Smooth muscle cell (in vitro differentiated cells): Measurements from ENCODE around the gene CBLN1. TPM values are rescaled to one million over a fixed set of nuclear protein-coding genes. Genes with fewer than 3 reads are reported as not detected.
A peak's percentile ranks its signal among the peaks of the same experiment; 100 is the strongest.

Experiments used
- DNase-seq: peaks from one replicate; lab custom pipeline; 2025; ENCODE audit not compliant: unreplicated experiment; lab: John Stamatoyannopoulos, UW
- H2AFZ ChIP-seq: fragments of 200-600 bp; sonication (generic); 2 replicates; pipeline ENCODE4 v1.6.0; 2016; ENCODE audit warnings: antibody characterized with exemption, low read depth, mild to moderate bottlenecking
- H3F3A ChIP-seq: fragments of 200-600 bp; sonication (generic); 2 replicates; pipeline ENCODE4 v1.6.0; 2017; ENCODE audit warnings: antibody characterized with exemption, low read depth
- H3K27ac ChIP-seq: fragments of 200-600 bp; sonication (generic); 2 replicates; pipeline ENCODE4 v1.5.1; 2016; ENCODE audit warnings: low read depth, mild to moderate bottlenecking
- H3K27me3 ChIP-seq: fragments of 200-600 bp; sonication (generic); 2 replicates; pipeline ENCODE4 v1.6.1; 2016; ENCODE audit warnings: low read depth, mild to moderate bottlenecking
- H3K36me3 ChIP-seq: fragments of 200-600 bp; sonication (generic); 2 replicates; pipeline ENCODE4 v1.5.1; 2016; ENCODE audit warnings: low read depth
- H3K4me1 ChIP-seq: fragments of 200-600 bp; sonication (generic); 2 replicates; pipeline ENCODE4 v1.5.1; 2016; ENCODE audit warnings: low read depth
- H3K4me2 ChIP-seq: fragments of 200-600 bp; sonication (generic); 2 replicates; pipeline ENCODE4 v1.6.0; 2016; ENCODE audit warnings: mild to moderate bottlenecking
- H3K4me3 ChIP-seq: fragments of 200-600 bp; sonication (generic); 2 replicates; pipeline ENCODE4 v1.5.1; 2016; ENCODE audit warnings: mild to moderate bottlenecking
- H3K79me2 ChIP-seq: fragments of 200-600 bp; sonication (generic); 2 replicates; pipeline ENCODE4 v1.6.0; 2016; ENCODE audit warnings: low read depth, mild to moderate bottlenecking
- H3K9ac ChIP-seq: fragments of 200-600 bp; sonication (generic); 2 replicates; pipeline ENCODE4 v1.6.0; 2016; ENCODE audit warnings: low read depth
- H3K9me3 ChIP-seq: fragments of 200-600 bp; sonication (generic); replicated peaks from 2 replicates; pipeline ENCODE4 v1.5.1; 2016; ENCODE audit warnings: low read depth
- H4K20me1 ChIP-seq: fragments of 200-600 bp; sonication (generic); 2 replicates; pipeline ENCODE4 v1.6.0; 2016; ENCODE audit warnings: low read depth
- WGBS: methylation state at CpG from one replicate; pipeline ENCODE4 v1.1.7; 2016; ENCODE audit warnings: low lambda C conversion rate; 5-methylcytosine and 5-hydroxymethylcytosine counted together
- polyA plus RNA-seq: library from polyadenylated mRNA; unstranded; fragments of >200 nt; fragmentation: Nextera tagmentation; extraction: Ambion mirVana; gene quantifications from 2 replicates; pipeline ENCODE4 v1.2.1, GENCODE V29; 2016
- total RNA-seq: library from RNA; depleted of rRNA; stranded (reverse); fragments of >200 nt; gene quantifications from 2 replicates; pipeline ENCODE4 v1.2.3, GENCODE V29; 2014
- TF ChIP-seq, protein P1 (sequence below): fragments of 200-600 bp; sonication (generic); IDR thresholded peaks from 2 replicates; pipeline ENCODE4 v1.5.1; 2017; ENCODE audit warnings: borderline replicate concordance, mild to moderate bottlenecking, antibody characterized with exemption; ENCODE audit not compliant: insufficient read depth, poor library complexity, severe bottlenecking

Gene CBLN1
- total and polyA plus RNA-seq, 2 experiments from 2014 or later: not detected

DNA sequence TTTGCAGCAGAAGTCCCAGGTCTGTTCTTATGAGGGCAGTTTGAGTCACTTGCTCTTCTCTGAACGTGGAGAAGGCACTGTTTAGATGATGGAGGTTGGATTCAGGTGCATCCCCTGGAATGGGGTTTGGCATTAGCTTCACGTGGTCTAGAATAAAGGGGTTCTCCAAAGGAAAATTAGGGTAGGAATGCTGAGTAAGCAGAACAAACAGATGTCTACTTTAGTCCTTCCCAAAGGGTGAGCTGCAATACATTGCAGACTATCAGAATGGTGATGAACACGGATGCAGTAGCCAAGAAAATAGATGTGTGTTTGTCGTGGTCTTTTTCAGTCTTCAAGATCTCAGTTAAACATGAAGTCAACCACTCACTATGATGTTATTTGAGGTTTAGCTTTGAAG is 3.3 kb upstream of the CBLN1 start:
- Histone ChIP-seq H3K36me3 (no peaks in the 10 kb centered on the region), H3F3A (no peaks in the 10 kb centered on the region), H3K4me2 (no peak overlapping the region), H3K4me1 (peaks cover 7% of the 10 kb centered on the region), H3K27me3 (peaks cover 80% of the 10 kb centered on the region), H3K9me3 (no peaks in the 10 kb centered on the region), H3K9ac (no peak overlapping the region), H4K20me1 (no peaks in the 10 kb centered on the region), H3K79me2 (no peaks in the 10 kb centered on the region), H3K27ac (no peak overlapping the region), H3K4me3 (no peak overlapping the region), H2AFZ (no peak overlapping the region)
- WGBS: 73% methylated on average over 4 of the region's 4 CpGs
- DNase-seq: no peak
- TF ChIP-seq, protein P1, sequence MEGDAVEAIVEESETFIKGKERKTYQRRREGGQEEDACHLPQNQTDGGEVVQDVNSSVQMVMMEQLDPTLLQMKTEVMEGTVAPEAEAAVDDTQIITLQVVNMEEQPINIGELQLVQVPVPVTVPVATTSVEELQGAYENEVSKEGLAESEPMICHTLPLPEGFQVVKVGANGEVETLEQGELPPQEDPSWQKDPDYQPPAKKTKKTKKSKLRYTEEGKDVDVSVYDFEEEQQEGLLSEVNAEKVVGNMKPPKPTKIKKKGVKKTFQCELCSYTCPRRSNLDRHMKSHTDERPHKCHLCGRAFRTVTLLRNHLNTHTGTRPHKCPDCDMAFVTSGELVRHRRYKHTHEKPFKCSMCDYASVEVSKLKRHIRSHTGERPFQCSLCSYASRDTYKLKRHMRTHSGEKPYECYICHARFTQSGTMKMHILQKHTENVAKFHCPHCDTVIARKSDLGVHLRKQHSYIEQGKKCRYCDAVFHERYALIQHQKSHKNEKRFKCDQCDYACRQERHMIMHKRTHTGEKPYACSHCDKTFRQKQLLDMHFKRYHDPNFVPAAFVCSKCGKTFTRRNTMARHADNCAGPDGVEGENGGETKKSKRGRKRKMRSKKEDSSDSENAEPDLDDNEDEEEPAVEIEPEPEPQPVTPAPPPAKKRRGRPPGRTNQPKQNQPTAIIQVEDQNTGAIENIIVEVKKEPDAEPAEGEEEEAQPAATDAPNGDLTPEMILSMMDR: no peak

DNA sequence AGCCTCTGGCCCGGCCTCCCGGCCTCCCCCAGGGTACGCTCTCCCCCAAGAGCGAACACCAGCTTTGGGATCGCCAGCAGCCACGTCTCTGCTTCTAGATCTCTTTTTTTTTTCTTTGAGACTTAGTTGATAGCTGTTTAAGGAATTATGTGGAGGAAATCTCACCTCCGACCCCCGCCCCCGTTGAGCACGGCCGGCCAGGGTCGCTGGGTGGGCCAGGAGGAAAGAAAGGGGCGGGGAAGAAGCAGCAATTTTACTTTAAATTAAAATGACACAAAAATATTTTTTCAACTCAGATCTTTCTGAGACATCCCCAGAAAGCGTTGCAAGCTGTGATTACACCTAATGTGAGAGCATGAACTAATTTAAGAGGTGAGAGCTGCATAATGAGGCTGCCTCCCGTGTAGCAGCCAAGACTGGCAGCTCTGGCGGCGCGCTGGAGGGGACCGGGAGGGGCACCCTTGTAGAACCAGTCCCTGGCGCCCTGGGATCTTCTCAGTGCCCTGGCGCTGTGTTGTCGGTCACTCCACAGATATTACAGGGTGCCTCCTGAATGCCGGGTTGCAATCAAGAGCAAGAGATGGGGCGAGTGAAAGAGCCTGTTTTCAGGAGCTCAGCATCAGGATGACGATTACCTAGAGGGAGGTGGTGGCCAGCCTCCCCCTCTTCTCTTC is 1.9 kb upstream of the CBLN1 start:
- 13% methylated on average over 25 of the region's 25 CpGs for WGBS
- Histone ChIP-seq H3K27me3 (peaks cover 95% of the 10 kb centered on the region), H3K27ac (no peak overlapping the region), H4K20me1 (no peaks in the 10 kb centered on the region), H3K36me3 (no peaks in the 10 kb centered on the region), H3K4me1 (peaks cover 7% of the 10 kb centered on the region), H3F3A (no peaks in the 10 kb centered on the region), H3K4me3 (peak overlapping the region; percentile 50), H2AFZ (no peak overlapping the region), H3K4me2 (peak overlapping the region; percentile 86), H3K9me3 (no peaks in the 10 kb centered on the region), H3K9ac (no peak overlapping the region), H3K79me2 (no peaks in the 10 kb centered on the region)
- TF ChIP-seq, protein P1: no peak
- DNase-seq: no peak

DNA sequence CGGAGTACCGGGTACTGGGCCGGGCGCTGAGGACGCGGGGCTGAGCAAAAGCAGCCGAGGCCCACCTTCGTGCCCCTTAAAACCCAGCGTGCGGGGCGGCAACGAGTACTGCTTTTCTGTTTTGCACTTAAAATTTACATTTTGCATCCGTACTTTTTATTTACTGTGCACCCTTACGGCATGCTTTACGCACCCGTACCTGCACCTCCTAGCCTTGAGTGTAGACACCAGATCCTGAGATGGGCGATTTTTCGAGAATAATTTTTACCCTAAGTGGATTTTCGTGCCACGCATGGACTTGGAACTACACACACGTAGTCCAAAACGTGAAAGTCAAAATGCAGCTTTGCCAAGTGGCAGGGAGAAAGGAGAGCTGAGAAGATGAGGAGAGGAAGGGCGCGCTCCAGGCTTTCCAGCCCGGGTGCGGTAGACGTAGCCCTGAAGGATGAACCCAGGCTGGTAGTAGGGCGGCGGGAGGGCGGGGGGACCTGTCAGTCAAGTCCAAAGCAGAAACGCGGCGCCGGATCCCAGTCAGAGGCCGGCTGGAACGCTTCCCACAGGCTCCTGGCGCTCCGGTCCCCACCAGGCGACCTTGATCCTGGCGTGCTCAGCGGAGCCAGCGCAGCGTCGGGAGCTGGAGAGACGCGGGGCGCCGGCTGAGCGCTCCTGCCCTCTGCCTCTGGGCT is 1.2 kb upstream of the CBLN1 start:
- H3K4me3 ChIP-seq: peak overlapping the region; percentile 50
- no peak overlapping the region for H3K27ac ChIP-seq
- H3K79me2 ChIP-seq: no peaks in the 10 kb centered on the region
- no peaks in the 10 kb centered on the region for H3F3A ChIP-seq
- H3K36me3 ChIP-seq: no peaks in the 10 kb centered on the region
- peaks cover 95% of the 10 kb centered on the region for H3K27me3 ChIP-seq
- H3K9me3 ChIP-seq: no peaks in the 10 kb centered on the region
- H3K4me1 ChIP-seq: peaks cover 7% of the 10 kb centered on the region
- no peak overlapping the region for H2AFZ ChIP-seq
- no peak for DNase-seq
- WGBS: 1% methylated on average over 49 of the region's 49 CpGs
- H4K20me1 ChIP-seq: no peaks in the 10 kb centered on the region
- no peak overlapping the region for H3K9ac ChIP-seq
- H3K4me2 ChIP-seq: peak overlapping the region; percentile 86
- TF ChIP-seq, protein P1: no peak
